IMR-90 (cell line): ENCODE results near the gene UBASH3A. TPM values are rescaled to one million over a fixed set of nuclear protein-coding genes. Genes with fewer than 3 reads are reported as not detected.

ENCODE experiments used
- ATAC-seq: fragments of 200-7000 bp; cut with Tn5 transposase; 2 replicates; pipeline ENCODE4 v1.9.1; 2020; ENCODE audit warnings: low read depth, mild to moderate bottlenecking, moderate library complexity
- BruUV-seq: library from RNA; stranded (reverse); fragments of 400-500 nt; replicated peaks from 2 replicates; lab custom pipeline; 2021; lab: Mats Ljungman, UMichigan
- CTCF ChIA-PET: fragments of 300-600 bp; formaldehyde crosslinking; extraction: SDS; loops from one replicate; lab custom pipeline; 2021; ENCODE audit warnings: antibody characterized with exemption; lab: Yijun Ruan, JAX
- POLR2A ChIA-PET: fragments of 300-600 bp; sonication (Branson Sonifier 250); formaldehyde crosslinking; loops from one replicate; lab custom pipeline; 2022; ENCODE audit warnings: antibody characterized with exemption; ENCODE audit not compliant: unreplicated experiment; lab: Charles Lee
- DNase-seq: peaks from one replicate; pipeline ENCODE4 v3.0.0; 2013
- H2AFZ ChIP-seq: replicated peaks from 2 replicates; pipeline ENCODE3; 2013; ENCODE audit warnings: low read length, mild to moderate bottlenecking; ENCODE audit not compliant: poor library complexity
- H2AK5ac ChIP-seq: 2 replicates; pipeline ENCODE4 v1.6.1; 2013; ENCODE audit warnings: low read depth, low read length, inconsistent platforms
- H2AK9ac ChIP-seq: replicated peaks from 2 replicates; pipeline ENCODE3; 2013; ENCODE audit warnings: mild to moderate bottlenecking, low read depth, low read length, moderate library complexity; ENCODE audit not compliant: poor library complexity
- H2BK120ac ChIP-seq: 2 replicates; pipeline ENCODE4 v1.6.1; 2013; ENCODE audit warnings: low read depth, low read length, inconsistent platforms
- H2BK15ac ChIP-seq: 3 replicates; pipeline ENCODE4 v1.6.1; 2013; ENCODE audit warnings: low read depth, low read length, inconsistent platforms
- H2BK20ac ChIP-seq: 2 replicates; pipeline ENCODE4 v1.6.1; 2013; ENCODE audit warnings: low read depth, mild to moderate bottlenecking, inconsistent platforms, low read length, moderate library complexity
- H2BK5ac ChIP-seq: 2 replicates; pipeline ENCODE4 v1.6.1; 2013; ENCODE audit warnings: mild to moderate bottlenecking, low read depth, low read length, inconsistent platforms; ENCODE audit not compliant: poor library complexity, severe bottlenecking
- H3K14ac ChIP-seq: replicated peaks from 2 replicates; pipeline ENCODE4 v1.6.1; 2013; ENCODE audit warnings: low read depth, low read length, inconsistent platforms
- H3K18ac ChIP-seq: 2 replicates; pipeline ENCODE4 v1.6.1; 2013; ENCODE audit warnings: low read depth, low read length, control low read depth
- H3K23ac ChIP-seq: 2 replicates; pipeline ENCODE4 v1.6.1; 2013; ENCODE audit warnings: low read depth, low read length, inconsistent platforms
- H3K27ac ChIP-seq: 2 replicates; pipeline ENCODE4 v1.5.1; 2013; ENCODE audit warnings: mild to moderate bottlenecking, control low read depth, low read length; ENCODE audit not compliant: insufficient read depth
- H3K27me3 ChIP-seq: 2 replicates; pipeline ENCODE4 v1.6.1; 2013; ENCODE audit warnings: low read length; ENCODE audit not compliant: control insufficient read depth, insufficient read depth
- H3K36me3 ChIP-seq: 2 replicates; pipeline ENCODE4 v1.6.1; 2013; ENCODE audit warnings: low read length, mixed read lengths; ENCODE audit not compliant: control insufficient read depth, insufficient read depth
- H3K4ac ChIP-seq: 2 replicates; pipeline ENCODE4 v1.6.1; 2013; ENCODE audit warnings: low read depth, low read length, inconsistent platforms
- H3K4me1 ChIP-seq: 2 replicates; pipeline ENCODE4 v1.6.1; 2013; ENCODE audit warnings: low read length, mixed read lengths; ENCODE audit not compliant: control insufficient read depth, insufficient read depth
- H3K4me2 ChIP-seq: 2 replicates; pipeline ENCODE4 v1.6.1; 2013; ENCODE audit warnings: low read depth, mild to moderate bottlenecking, control low read depth, low read length, moderate library complexity
- H3K4me3 ChIP-seq: 2 replicates; pipeline ENCODE4 v1.5.1; 2013; ENCODE audit warnings: low read depth, mild to moderate bottlenecking, control low read depth, low read length, moderate library complexity; ENCODE audit not compliant: insufficient read depth
- H3K56ac ChIP-seq: 2 replicates; pipeline ENCODE4 v1.6.1; 2013; ENCODE audit warnings: low read length, inconsistent platforms; ENCODE audit not compliant: insufficient read depth; ENCODE audit errors: extremely low read depth
- H3K79me1 ChIP-seq, 2 experiments: 2 replicates each; pipeline ENCODE4 v1.6.1; 2013; ENCODE audit warnings: low read length in 2 of 2, inconsistent platforms in 1 of 2, low read depth in 1 of 2
- H3K9ac ChIP-seq: 2 replicates; pipeline ENCODE4 v1.6.1; 2013; ENCODE audit warnings: low read depth, low read length, control low read depth
- H3K9me1 ChIP-seq: 2 replicates; pipeline ENCODE4 v1.6.1; 2013; ENCODE audit warnings: low read length, inconsistent platforms; ENCODE audit not compliant: insufficient read depth
- H3K9me3 ChIP-seq: 2 replicates; pipeline ENCODE4 v1.6.1; 2013; ENCODE audit warnings: low read length; ENCODE audit not compliant: control insufficient read depth, insufficient read depth
- H4K20me1 ChIP-seq: 2 replicates; pipeline ENCODE4 v1.6.1; 2013; ENCODE audit warnings: low read length, inconsistent platforms; ENCODE audit not compliant: insufficient read depth
- H4K5ac ChIP-seq: 2 replicates; pipeline ENCODE4 v1.6.1; 2013; ENCODE audit warnings: mild to moderate bottlenecking, low read depth, low read length, control low read depth
- H4K8ac ChIP-seq, 2 experiments: 2 replicates each; pipeline ENCODE4 v1.6.1; 2013; ENCODE audit warnings: low read depth in 2 of 2, low read length in 2 of 2, control low read depth in 1 of 2, inconsistent platforms in 1 of 2
- H4K91ac ChIP-seq: 2 replicates; pipeline ENCODE4 v1.6.1; 2013; ENCODE audit warnings: low read depth, low read length, inconsistent platforms; ENCODE audit not compliant: insufficient read depth
- BHLHE40 ChIP-seq: fragments of 150-350 bp; IDR thresholded peaks from 2 replicates; pipeline ENCODE4 v1.6.1; 2016; ENCODE audit warnings: mild to moderate bottlenecking, low read depth, low read length
- CEBPB ChIP-seq: IDR thresholded peaks from 2 replicates; pipeline ENCODE4 v1.6.1; 2012; ENCODE audit warnings: low read depth, low read length, improper control_type of control experiment
- CHD1 ChIP-seq: IDR thresholded peaks from 2 replicates; pipeline ENCODE4 v1.6.1; 2012; ENCODE audit warnings: low read depth, low read length, improper control_type of control experiment
- FOS ChIP-seq: fragments of 150-350 bp; IDR thresholded peaks from 2 replicates; pipeline ENCODE4 v1.6.1; 2016; ENCODE audit warnings: low read depth, low read length
- MAFK ChIP-seq: IDR thresholded peaks from 2 replicates; pipeline ENCODE4 v1.6.1; 2012; ENCODE audit warnings: low read depth, low read length, improper control_type of control experiment
- MAZ ChIP-seq: IDR thresholded peaks from 2 replicates; pipeline ENCODE4 v1.6.1; 2012; ENCODE audit warnings: low read depth, mild to moderate bottlenecking, low read length, improper control_type of control experiment, moderate library complexity, borderline replicate concordance
- MXI1 ChIP-seq: IDR thresholded peaks from 2 replicates; pipeline ENCODE4 v1.6.1; 2012; ENCODE audit warnings: low read depth, mild to moderate bottlenecking, low read length, moderate library complexity, borderline replicate concordance
- NFE2L2 ChIP-seq: fragments of 150-350 bp; IDR thresholded peaks from 2 replicates; pipeline ENCODE4 v1.6.1; 2016; ENCODE audit warnings: low read depth, mild to moderate bottlenecking, low read length
- POLR2A ChIP-seq: IDR thresholded peaks from 2 replicates; pipeline ENCODE4 v1.6.1; 2012; ENCODE audit warnings: mild to moderate bottlenecking, low read depth, low read length
- RAD21 ChIP-seq: IDR thresholded peaks from 2 replicates; pipeline ENCODE4 v1.6.1; 2012; ENCODE audit warnings: low read length, improper control_type of control experiment
- RCOR1 ChIP-seq: IDR thresholded peaks from 2 replicates; pipeline ENCODE4 v1.6.1; 2012; ENCODE audit warnings: mild to moderate bottlenecking, low read length, improper control_type of control experiment; ENCODE audit not compliant: insufficient replicate concordance
- RFX5 ChIP-seq: IDR thresholded peaks from 2 replicates; pipeline ENCODE4 v1.8.0; 2012; ENCODE audit warnings: low read depth, mild to moderate bottlenecking, low read length, moderate library complexity
- SMC3 ChIP-seq: fragments of 150-350 bp; IDR thresholded peaks from 2 replicates; pipeline ENCODE4 v1.6.1; 2016; ENCODE audit warnings: low read depth, mild to moderate bottlenecking, antibody characterized with exemption, low read length, moderate library complexity
- WGBS, 2 experiments: methylation state at CpG; one replicate each; pipeline versions ENCODE4 v1.1.5 to v1.1.7; 2013; ENCODE audit warnings: missing lambda C conversion rate in 2 of 2; ENCODE audit not compliant: insufficient read length in 1 of 2; ENCODE audit errors: extremely low coverage in 2 of 2; 5-methylcytosine and 5-hydroxymethylcytosine counted together
- dilution Hi-C: fragments of 300-500 bp; cut with HindIII; formaldehyde crosslinking; loops from one replicate; pipeline ENCODE4 v1.14.3; 2018; ENCODE audit warnings: low sequenced_read_pairs; ENCODE audit not compliant: unreplicated experiment
- in situ Hi-C: fragments of 300-500 bp; cut with MboI; formaldehyde crosslinking; loops from 3 replicates; pipeline ENCODE4 v1.14.3; 2019; ENCODE audit warnings: low sequenced_read_pairs, inconsistent platforms, mixed read lengths
- intact Hi-C: fragments of 100-400 bp; cut with micrococcal nuclease; formaldehyde crosslinking; loops from 2 replicates; pipeline ENCODE4 v1.10.0; 2022
- polyA plus RNA-seq, 3 experiments: library from polyadenylated mRNA; depleted of rRNA; stranded (reverse); fragments of >200 nt; gene quantifications; 2 replicates each; pipeline ENCODE4 v1.2.3, GENCODE V29; 2012; ENCODE audit warnings: low replicate concordance in 1 of 3
- total RNA-seq: library from RNA; depleted of rRNA; stranded (reverse); fragments of >200 nt; gene quantifications from 2 replicates; pipeline ENCODE4 v1.2.3, GENCODE V29; 2012
- TF ChIP-seq, protein P1 (sequence below): fragments of 150-350 bp; IDR thresholded peaks from 2 replicates; pipeline ENCODE4 v1.6.1; 2016; ENCODE audit warnings: low read depth, mild to moderate bottlenecking, low read length, moderate library complexity, borderline replicate concordance
- TF ChIP-seq, protein P2 (sequence below): fragments of 150-350 bp; IDR thresholded peaks from 2 replicates; pipeline ENCODE4 v1.6.1; 2017; ENCODE audit warnings: mild to moderate bottlenecking, antibody characterized with exemption, low read length, low read depth

The UBASH3A gene
- total and polyA plus RNA-seq, 2 of the 4 experiments (the other 2 are of a cell fraction), result not detected

DNA sequence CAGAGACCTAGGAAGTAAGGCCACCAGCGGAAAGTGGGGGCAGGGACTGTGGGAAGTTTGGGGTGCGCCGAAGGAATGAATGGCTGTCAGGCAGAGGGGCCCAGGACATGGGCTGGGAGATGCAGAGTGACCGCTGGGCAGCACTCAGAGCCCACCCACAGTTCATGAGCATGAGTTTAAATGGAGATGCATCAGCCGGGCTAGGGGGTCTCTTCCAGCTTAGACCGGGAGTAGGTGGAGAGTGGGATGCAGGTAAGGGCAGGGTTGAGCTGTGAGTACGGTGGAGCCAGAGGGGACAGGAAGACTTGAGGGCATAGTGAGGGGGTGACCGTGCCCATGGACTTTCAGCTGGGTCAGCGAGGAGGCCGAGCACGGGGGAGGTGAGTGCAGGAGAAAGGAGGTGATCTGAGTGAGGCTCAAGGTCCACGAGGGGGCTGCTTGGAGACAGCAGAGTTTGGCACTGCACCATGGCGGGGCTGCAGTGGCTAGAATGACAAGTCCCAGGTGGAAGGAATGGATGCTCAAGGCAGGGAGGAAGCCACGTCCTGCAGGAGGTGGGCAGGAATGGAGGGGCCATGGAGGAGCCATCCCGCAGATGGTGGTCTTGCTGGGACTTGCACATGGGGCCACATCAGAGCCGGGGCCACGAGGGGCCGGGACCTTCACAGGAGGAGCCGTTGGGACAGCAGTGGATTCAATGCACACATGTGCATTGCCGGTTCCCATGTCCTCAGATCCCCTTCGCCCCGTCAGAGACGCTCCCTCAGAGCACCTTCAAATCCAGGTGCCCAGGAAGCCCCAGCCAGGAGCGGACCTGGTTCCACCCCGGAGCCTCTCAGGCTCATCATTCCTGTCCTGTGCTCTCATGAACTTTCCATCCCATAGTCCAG is 34.9 kb downstream of the UBASH3A start:
- no peaks in the 10 kb centered on the region for H4K20me1 ChIP-seq
- dilution Hi-C loops, result no loop called here
- ChIA-PET POLR2A (no interaction called here), CTCF (no interaction called here)
- H3K4me1 ChIP-seq, result no peaks in the 10 kb centered on the region
- no peaks in the 10 kb centered on the region for H3K36me3 ChIP-seq
- intact Hi-C loops, result no loop called here
- no peak overlapping the region for H2AK9ac ChIP-seq
- no peaks in the 10 kb centered on the region for H3K79me1 ChIP-seq
- no peak overlapping the region for H3K14ac ChIP-seq
- H4K8ac ChIP-seq, result no peak overlapping the region
- WGBS, 2 experiments, result 64% methylated on average over 16 of the region's 25 CpGs; no CpG with 5 or more reads in 1 of the 2 experiments
- no peak overlapping the region for H3K4ac ChIP-seq
- no peak overlapping the region for H3K4me2 ChIP-seq
- H3K9me1 ChIP-seq, result no peaks in the 10 kb centered on the region
- H3K23ac ChIP-seq, result no peak overlapping the region
- H2AFZ ChIP-seq, result no peak overlapping the region
- H4K5ac ChIP-seq, result no peak overlapping the region
- no peak overlapping the region for H3K56ac ChIP-seq
- no peak overlapping the region for H3K4me3 ChIP-seq
- no peak for DNase-seq
- no peaks in the 10 kb centered on the region; the same call in 1 of the 2 replicates for H3K27me3 ChIP-seq
- no peaks in the 10 kb centered on the region; the same call in 1 of the 2 replicates for H3K9me3 ChIP-seq
- BruUV-seq, result no TSS peak
- no peak overlapping the region for H3K9ac ChIP-seq
- H3K18ac ChIP-seq, result no peak overlapping the region
- in situ Hi-C loops, result no loop called here
- no peak overlapping the region for H2BK15ac ChIP-seq
- ATAC-seq, result no peak
- H4K91ac ChIP-seq, result no peak overlapping the region
- H2BK20ac ChIP-seq, result no peak overlapping the region
- H2AK5ac ChIP-seq, result no peak overlapping the region
- H3K27ac ChIP-seq, result no peak overlapping the region
- H2BK120ac ChIP-seq, result no peak overlapping the region
- no peak overlapping the region for H2BK5ac ChIP-seq
- no peak for TF ChIP-seq POLR2A
- TF ChIP-seq CEBPB, result no peak
- TF ChIP-seq, protein P1, sequence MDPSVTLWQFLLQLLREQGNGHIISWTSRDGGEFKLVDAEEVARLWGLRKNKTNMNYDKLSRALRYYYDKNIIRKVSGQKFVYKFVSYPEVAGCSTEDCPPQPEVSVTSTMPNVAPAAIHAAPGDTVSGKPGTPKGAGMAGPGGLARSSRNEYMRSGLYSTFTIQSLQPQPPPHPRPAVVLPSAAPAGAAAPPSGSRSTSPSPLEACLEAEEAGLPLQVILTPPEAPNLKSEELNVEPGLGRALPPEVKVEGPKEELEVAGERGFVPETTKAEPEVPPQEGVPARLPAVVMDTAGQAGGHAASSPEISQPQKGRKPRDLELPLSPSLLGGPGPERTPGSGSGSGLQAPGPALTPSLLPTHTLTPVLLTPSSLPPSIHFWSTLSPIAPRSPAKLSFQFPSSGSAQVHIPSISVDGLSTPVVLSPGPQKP, result no peak
- no peak for TF ChIP-seq RAD21
- no peak for TF ChIP-seq CHD1
- no peak for TF ChIP-seq BHLHE40
- TF ChIP-seq FOS, result no peak
- TF ChIP-seq RFX5, result no peak
- no peak for TF ChIP-seq MAZ
- no peak for TF ChIP-seq SMC3
- no peak for TF ChIP-seq RCOR1
- TF ChIP-seq NFE2L2, result no peak
- TF ChIP-seq MXI1, result no peak
- TF ChIP-seq MAFK, result no peak
- TF ChIP-seq, protein P2, sequence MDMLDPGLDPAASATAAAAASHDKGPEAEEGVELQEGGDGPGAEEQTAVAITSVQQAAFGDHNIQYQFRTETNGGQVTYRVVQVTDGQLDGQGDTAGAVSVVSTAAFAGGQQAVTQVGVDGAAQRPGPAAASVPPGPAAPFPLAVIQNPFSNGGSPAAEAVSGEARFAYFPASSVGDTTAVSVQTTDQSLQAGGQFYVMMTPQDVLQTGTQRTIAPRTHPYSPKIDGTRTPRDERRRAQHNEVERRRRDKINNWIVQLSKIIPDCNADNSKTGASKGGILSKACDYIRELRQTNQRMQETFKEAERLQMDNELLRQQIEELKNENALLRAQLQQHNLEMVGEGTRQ, result no peak
